ENCODE data around the gene TMIGD1.

TMIGD1 gene

GRCh38 chr17:30290077-30290476 lies 43.8 kb downstream of the TMIGD1 start:
- no peak for DNase-seq (ENCODE audit: low read depth)

- no peak for DNase-seq (ENCODE audit: low read depth)
Measured at GRCh38 chr17:30279156-30279555, 54.7 kb downstream of the TMIGD1 start.

DNA sequence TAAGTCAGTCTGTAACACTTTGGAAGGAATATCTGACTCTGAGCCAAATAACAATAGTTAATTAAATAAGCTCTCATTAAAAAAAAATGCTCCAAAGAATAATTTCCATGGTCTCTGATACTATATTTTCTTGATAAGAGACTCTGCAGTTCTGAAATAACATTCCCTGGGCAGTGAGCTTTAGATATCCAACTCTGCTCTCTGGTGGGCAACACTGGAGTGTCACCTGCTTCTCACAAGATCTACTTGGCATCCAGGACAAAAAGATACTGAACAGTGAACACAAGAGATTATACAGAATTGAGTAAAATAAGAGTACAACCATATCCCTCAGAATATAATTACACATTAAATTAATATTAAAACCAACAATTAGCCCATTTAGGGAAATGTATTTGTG lies 55.8 kb downstream of the TMIGD1 start:
- DNase-seq (ENCODE audit: low read depth) = peak; percentile 52

GRCh38 chr17:30275911-30276310 lies 57.9 kb downstream of the TMIGD1 start:
- no peak for DNase-seq (ENCODE audit: low read depth)

DNA sequence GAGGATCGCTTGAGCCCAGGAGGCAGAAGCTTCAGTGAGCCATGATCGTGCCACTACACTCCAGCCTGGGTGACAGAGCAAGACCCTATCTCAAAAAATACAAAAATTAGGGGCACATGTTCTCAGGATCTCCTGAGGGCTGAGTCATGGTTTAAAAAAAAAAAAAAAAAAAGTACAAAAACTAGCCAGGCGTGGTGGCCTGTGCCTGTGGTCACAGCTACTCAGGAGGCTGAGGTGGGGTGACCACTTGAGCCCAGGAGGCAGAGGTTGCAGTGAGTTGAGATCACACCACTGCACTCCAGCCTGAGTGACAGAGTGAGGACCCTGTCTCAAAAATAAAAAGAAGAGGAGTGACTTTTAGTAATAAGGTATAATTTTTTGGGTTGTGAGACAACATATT lies 59.0 kb downstream of the TMIGD1 start:
- DNase-seq (ENCODE audit: low read depth) = no peak

DNA sequence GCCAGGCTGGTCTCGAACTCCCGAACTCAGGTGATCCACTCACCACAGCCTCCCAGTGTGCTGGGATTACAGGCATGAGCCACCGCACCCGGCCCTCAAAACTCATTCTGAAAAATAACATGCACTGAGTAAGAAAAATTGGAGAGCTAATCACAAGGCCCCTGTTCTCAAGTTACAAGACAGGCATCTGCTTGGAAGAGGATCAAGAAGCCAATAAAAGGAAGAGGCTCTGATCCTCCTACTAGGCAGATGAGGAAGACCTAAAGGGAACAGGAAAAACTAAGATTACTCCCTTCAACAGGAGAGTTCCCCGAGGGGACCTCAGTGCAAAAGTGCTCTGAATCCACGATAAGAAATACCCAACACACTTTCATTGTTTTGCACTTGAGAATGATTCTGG lies 60.5 kb downstream of the TMIGD1 start:
- DNase-seq (ENCODE audit: low read depth) = no peak

GRCh38 chr17:30271102-30271501 lies 62.8 kb downstream of the TMIGD1 start:
- peak; percentile 83 for DNase-seq (ENCODE audit: low read depth)

- DNase-seq (ENCODE audit: low read depth) = peak; percentile 43
Measured at GRCh38 chr17:30267625-30268024, 66.2 kb downstream of the TMIGD1 start.
